GM18511 (cell line): Measurements from ENCODE around the gene DIO3.

Experiments
- ATAC-seq: cut with Tn5 transposase; IDR thresholded peaks from one replicate; pipeline ENCODE4 v1.9.1; 2021; ENCODE audit warnings: mild to moderate bottlenecking, moderate library complexity; ENCODE audit not compliant: unreplicated experiment

DIO3 gene

DNA sequence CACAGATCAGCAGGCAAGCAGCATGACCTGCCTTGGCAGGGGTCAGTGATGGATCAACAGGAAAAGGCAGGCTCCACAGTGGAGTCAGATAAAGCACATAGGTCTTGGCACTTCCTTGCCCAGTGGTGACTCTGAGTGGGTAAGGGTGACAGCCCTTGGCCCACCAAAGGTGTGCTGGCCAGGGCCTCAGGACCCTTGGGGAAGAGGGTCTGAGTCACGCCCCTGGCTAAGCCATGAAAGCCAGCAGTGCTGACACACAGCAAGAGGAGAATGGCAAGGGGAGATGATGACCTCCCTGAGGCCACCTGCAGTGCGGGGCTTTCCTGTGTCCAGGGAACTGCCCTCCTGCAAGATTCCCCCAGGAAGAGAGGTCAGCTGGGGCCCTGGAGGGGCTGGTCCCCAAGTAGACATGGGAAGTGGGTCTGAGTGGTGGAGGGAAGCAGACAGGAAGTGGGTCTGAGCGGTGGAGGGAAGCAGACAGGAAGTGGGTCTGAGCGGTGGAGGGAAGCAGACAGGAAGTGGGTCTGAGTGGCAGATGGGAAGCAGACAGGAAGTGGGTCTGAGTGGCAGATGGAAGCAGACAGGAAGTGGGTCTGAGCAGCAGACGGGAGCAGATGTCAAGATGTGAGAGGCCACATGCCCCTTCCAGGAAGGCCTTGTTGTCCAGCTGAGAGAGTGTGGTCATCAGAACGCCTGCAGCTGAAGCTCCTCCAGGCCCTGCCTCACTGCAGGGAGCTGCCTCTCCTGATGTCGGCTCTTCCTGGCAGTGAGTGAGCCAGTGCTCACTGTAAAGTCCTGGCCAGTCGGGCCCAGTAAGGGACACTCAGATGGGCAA, 34.8 kb downstream of the DIO3 start:
- ATAC-seq: no peak

DNA sequence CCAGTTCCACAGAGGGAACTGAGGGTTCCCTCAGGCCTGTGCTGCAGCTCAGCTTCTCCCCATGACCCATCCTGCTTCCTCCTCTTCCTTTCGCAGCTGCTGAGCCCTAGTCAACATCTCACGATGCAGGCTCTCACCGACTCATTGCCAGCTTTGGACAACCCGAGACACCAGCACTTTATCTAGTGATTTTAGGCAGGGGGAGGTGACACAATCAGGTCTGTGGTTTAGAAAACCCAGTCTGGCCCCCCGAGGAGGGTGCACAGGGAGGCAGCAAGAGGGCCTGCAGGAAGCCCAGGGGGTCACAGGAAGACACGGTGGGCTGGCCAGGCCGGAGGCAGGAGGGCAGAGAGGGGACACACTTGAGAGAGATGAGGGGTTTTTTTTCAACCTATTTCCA, 35.4 kb downstream of the DIO3 start:
- no peak for ATAC-seq

DNA sequence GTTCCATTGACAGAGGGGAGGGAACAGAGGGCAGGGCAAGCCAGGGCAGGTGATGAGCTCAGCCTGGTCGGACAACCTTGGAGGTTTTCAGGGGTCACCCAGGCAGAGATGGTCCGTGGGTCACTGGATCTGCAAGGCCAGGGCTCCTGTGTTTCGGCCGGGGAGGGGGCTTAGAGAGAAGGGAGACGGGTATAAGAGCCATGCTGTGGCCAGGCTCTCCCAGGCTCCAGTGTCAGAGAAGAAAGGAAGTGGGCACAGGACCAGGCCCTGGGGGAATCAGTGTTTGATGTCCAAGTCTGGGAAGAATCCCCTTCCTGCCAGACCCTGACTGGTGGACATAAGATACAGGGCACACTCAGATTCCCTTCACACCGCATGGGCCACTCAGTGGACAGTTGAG, 36.9 kb downstream of the DIO3 start:
- no peak for ATAC-seq

DNA sequence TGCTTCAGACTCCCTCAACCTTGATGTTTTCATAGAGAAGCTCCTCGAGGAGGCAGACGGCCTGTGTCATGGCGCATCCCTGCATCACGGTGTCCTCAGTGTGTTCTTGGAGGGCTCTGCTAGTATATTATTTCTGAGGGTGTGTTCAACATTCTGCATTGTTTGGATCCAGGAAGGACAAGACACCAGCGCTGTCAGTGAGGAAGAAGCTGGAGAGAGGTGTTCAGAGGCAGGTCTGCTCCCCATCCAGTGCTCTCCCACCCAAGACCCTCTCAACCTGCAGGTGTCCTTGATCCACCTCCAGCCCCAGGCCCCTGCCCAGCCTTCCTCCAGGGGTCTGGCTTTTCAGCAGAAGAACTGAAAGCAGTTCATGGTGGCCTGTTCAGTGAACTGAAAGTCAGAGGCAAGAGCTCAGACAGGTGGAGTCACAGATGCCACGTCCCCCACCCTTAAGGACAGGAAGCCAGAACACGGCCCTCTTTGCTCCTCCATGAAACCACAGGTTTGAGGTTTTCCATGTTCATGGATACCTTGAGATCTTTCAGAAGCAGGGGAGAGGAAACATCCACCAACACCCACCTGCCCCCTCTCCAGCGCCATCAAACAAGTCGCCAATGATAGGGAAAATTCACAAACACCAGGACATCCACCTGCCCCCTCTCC, 37.4 kb downstream of the DIO3 start:
- no peak for ATAC-seq

DNA sequence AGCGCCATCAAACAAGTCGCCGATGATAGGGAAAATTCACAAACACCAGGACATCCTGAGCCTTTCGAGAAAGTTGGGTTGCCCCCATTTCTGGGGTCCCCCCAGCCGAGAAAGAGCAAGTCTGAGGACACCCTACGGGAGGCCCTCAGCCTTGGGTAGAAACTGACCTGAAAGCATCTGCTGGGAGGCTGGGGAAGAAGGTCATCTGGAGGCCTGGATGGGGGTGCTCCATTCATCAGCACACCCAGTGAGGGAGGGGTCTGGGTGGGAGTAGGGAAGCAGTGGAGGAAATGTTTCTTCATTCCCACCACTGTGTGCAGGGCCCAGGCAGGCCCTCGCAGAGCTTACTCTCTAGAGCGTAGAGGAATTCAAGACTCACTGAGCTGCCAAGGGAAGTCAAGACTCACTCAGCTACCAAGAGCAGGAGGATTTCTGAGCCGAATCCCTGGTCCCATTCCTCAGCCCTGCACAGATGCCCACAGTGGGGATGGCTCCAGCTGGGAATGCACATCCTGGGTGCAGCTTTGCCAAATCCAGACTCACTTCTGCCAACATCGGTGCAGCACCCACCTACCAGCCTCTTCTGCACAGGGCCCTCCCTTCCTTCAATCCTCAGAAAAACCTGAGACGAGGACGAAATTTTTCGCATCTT, 38.1 kb downstream of the DIO3 start:
- no peak for ATAC-seq

DNA sequence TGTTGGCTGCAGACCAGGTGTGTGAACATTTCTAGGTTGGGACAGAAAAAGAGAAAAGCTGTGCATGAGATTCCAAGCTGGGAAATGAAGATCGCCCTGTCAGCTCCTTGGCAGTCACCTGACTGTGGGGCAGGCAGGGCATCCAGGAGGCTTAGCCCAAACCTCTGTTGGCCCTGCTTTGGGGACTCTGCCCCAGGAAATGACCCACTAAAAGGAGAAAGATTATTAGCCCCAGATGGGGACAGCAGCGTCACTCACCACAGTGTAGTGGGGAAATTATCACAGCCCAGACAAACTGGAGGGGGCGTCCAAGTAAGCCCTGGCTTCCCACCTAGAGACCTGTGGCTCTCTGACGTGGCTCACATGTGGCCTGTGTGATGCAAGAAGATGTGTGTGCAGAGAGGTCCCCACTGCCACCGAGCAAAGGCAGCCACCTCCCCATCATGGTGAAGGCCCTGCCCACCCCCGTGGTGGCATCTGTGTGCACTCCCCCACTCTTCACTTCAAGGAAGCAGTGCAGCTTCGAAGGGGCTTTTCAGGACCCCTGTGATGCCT, 39.1 kb downstream of the DIO3 start:
- no peak for ATAC-seq

DNA sequence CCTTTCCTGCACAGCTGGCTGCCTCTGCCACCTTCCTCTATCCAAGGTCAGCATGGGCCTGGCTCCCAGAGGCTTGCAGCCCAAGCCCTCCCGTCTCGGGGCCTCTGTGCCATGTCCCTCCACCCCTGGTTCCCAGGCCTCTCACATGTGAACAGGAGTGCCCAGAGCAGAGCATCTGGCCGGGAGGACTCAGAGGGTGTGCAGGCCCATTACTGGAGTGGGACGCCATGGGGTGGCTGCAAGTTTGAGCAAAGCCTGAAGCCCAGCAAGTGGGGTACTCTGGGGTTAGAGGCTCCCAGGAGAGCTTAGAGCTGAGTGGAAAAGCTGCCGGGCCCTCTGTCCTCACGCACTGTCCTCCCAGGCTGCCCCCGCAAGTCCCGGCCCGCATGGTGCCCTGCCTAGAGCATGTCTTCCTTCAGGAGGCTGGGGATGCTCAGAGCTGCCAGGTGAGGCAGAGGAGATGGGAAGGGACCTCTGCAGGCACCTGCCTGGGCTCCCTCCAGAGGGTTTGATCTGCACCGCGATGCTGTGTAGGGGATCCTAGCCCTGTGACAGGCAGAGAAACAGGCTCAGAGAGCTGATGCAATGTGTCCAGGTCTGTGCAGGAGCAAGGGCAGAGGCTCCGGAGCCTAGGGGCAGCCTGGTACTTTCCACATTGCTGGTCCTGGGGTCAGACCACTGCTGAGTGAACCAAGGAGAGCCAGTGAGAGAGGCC, 39.8 kb downstream of the DIO3 start:
- no peak for ATAC-seq

DNA sequence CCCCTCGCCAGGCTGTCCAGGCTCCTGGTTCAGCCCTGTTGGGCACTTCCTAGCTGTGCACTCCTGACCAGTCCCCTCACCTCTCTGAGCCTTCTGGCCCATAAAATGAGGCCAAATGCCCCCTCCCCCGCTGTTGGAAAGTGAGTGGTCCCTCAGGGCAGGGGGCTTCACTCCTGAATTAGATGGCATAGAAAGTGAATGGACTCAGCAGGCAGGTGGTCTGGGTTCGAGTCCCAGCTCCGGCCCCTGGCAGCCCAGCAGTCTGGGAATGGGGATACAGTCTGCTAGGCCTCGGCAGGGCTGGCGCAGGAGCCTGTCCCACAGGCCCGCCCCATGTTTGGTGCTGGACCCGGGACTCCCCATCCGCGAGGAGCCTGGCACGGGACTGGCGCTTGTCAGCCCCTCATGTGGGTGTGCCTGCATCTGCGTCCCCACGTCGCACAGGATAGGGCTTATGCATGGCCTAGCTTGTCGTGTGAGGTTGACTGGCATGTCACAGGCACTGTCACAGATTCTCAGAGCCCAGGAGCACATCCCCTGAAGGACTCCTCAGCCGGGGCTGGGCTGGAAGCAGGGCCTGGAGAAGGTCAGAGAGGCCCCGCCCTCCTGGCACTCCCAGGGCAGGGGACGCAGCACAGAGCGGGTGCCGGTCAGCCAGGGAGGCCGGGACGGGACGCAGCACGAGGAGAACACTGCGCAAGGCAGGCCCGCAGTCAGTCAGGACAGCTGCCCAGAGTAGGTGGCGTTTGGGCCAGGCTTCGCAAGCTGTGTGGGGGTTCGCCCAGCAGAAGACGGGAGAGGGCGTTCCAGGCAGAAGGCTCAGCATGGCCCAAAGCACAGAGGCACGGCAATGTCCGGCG, 40.5 kb downstream of the DIO3 start:
- ATAC-seq: no peak

DNA sequence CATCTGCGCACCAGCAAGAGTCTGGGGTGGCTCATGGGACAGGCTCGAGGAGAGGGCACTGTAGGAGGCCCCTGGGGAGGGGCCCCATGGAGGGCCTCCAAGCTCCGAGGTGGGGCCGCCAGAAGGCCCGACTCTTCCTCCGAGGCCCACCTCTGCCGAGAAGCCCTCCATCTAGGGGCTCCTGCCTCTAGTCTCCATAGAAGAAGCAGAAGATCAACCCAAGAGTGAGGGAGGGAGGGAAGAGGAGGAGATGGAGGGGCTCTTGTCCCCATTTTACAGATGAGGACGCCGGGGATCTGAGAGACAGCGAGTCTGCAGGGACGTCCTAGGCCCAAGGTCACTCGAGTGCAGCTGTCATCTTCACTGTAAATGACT, 41.2 kb downstream of the DIO3 start:
- ATAC-seq: no peak

DNA sequence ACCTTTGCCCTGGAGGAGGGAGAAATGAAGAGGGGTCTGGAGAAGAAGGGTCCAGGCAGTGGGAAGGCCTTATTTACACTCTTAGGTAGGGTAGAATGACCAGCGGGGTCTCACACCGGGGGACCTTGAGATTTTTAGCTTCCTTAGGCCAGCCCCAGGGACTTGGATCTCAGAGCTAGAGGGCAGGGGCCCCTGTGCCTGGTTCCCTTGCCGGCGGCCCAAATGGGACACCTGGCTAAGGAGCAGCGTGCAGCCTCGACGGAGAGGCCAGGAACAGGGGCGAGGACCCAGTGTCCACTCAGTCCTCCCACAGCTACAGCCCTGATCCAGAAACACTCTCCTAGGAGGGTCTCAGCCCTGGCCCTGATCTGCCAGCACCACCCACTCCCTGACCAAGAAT, 41.8 kb downstream of the DIO3 start:
- ATAC-seq: no peak

DNA sequence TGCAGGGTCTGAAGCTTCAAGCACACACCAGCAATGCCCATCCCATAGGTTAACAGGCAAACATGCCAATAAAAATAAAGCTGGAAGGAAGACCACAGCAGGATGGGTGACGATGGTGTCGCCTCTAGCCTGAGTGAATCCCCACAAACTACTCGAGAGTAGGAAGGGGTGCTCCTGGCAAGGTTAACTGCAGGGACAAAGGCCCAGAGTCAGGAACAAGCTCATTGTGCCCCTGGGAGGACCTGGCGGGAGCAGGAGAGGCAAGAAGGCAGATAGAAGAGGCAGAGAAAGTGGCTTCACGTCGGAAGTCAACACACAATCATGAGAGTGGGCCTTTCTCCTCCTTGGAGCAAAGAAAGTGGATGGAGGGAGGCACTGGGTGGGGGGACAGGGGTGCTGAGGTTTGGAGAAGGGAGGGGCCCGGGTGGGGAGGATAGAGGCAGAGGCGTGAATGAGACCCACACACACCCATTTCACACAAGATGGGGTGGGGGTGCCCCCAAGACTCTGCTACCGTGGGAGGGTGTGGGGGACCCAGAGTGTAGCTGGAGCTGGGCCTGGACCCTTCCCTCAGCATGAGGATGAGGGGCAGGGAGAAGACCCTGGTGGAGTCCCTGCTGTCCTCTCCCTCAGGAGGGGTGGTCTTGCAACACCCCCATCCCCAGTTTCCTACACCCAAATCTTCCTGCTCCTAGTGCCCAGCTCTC, 43.1 kb downstream of the DIO3 start:
- ATAC-seq: no peak

DNA sequence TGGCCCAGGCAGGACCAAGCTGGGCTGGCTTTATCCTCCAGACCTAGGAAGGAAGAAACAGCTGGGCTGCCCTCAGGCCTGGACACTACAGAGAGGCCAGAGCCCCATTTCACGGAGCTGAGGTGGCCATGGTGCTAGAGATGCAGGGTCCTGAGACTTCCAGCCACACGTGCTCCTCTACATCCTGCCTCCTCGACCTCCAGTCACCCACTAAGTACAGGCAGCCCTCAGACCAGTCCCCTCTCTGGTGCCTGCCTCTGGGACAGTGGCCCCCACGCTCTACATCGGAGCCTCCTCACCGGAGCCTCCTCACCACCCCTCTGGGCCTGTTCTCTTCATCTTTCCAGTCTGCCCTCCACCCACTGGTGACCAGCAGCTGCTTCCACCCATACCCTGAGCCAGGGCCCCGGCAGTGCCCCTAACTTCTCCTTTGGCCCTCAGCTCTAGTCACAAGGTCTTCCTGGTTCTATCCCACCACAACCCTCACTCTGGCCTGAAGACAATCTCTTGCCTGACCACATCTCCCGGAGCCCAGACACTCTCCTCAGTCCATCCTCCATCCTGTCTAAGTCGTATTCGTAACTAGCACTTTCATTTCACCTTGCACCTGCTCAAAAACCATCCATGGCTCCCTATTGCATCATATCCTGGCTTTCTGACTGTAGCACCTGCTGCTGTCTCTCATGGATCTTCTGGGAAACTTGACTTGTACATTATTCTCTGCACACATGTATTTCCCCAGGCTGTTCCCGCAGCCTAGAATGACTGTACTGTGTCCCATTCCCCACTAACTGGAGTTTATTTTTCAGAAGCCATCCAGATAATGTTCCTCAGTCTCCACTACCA, 43.9 kb downstream of the DIO3 start:
- ATAC-seq: no peak

DNA sequence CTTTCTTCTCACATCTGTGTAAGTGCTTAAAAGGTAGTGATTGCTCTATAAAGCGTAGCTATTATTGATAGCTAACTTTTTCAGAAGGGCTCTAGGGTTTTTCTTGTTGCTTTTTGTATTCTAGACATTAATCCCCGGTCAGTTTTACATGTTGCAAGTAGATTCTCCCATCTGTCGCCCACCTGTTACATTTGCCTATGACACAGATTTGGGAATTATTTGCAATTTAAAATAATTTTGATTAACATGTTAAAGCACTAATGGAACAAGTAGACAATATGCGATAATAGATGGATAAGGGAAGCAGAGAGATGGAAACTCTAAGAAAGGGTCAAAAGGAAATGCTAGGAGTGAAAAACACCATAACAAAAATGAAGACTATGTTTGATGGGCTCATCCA, 44.5 kb downstream of the DIO3 start:
- ATAC-seq: no peak
